ENCODE results near the gene PEAR1.

GRCh38 chr1:156942176-156942575 lies 48.7 kb downstream of the PEAR1 start:
- TF ChIP-seq CTCF (IDR thresholded peaks at IDR 0.05) (no peak), POLR2AphosphoS5 (IDR thresholded peaks at IDR 0.05) (no peak), EP300 (IDR thresholded peaks at IDR 0.05) (no peak)
